HG03159 (cell line): ENCODE results near the gene C10orf71.

Experiments
- ATAC-seq: cut with Tn5 transposase; IDR thresholded peaks from one replicate; pipeline ENCODE4 v1.9.1; 2021; ENCODE audit warnings: mild to moderate bottlenecking, moderate library complexity; ENCODE audit not compliant: unreplicated experiment

The C10orf71 gene

GRCh38 chr10:49359349-49360270 lies 60.6 kb downstream of the C10orf71 start:
- no peak for ATAC-seq

DNA sequence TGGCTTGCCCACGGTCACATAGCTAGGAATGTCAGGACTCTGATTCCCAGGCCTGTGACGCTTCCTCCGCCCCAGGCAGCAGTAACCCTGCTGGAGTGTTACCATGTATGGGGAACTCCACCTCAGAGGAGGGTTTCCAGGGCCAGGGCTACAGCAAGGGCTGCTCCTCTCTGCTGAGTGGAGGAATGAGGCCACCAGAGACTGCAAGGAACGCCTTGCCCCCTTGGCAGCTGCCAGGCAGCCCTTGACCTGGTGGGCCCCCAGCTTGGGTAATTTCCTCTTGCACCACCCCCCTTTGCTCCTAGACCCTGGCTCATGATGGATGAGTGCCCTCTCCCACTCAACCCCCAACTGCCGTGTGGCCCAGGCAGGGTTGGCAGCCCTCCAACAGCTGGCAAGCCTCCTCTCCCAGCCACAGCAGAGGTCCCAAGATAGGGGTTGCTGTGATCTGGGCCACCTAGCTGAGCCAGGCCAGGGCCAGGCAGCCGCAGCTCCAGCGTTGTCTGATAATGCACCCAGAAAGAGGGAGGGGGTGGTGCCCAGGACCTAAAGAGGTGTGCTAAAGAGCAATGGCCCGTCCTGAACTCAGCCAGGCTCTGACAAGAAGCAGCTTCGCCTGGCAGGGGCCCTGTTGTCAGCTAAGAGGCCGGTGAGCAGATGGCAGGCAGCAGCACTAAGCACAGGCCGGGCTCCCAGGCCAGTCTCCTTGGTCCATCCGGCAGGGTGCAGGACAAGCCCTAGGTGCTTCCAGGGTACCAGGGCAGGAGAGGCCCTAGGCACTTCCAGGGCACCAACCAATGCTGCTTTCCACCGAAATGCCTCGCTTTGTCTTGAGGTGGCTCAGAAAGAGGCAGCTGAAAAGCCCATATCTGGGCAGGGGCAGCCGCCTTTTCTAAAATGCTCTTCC lies 61.6 kb downstream of the C10orf71 start:
- ATAC-seq, result no peak

DNA sequence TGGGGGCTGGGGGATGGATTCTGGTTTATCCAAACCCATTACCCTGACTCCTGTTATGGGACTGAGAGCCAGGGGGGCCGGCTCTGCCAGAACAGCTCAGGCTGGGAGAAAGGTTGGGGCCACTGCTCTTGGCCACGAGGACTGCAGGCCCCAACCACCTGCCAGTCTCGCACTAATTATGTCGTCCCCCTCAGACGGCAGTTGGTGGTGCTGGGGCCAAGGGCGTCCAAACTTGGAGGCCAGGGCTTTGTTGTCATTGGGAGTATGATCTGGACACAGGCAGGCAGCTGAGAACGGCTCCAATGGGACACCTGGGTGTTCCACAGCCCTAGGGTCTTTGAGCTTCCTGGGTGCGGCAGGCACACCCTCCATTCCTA lies 62.2 kb downstream of the C10orf71 start:
- no peak for ATAC-seq

DNA sequence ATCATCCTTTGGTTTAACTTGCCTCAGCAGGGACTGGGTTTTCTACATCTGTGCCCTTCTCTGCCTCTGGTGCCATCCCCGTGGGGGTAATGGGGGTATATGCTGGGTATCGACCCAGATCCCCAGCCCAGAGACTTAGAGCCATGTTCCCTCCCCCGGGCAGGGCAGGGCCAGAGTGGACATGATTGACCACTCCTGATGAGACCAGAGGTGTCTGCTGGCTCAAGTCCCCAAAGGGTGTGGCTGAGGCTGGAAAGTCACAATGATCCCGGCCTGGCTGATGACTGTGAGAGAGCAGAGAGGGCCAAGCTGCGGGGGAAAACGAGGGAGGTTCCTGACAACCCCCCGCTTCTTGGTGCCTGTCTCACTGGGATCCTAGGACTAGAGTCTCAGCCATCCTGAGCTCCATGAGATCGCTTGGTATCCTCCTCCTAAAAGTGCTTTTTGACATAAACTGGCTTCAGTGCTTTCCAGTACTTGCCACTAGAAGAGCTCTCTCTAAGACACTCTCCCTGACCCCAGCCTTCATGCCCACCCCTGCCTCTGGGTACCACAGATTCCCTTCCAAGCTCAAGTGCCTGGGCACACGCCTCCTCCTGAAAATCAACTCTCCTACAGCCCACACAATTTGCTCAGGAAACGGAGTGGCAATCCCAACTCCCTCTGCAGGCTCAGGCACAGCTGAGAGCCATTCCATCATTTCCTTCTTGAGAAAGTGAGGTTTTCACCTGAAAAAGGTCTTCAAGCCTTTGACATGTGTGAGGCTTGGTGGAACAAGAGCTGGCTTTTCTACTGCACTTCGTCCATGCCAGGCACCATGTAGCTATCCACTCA lies 63.0 kb downstream of the C10orf71 start:
- ATAC-seq, result no peak

- peak; percentile 91 for ATAC-seq
These were observed 63.8 kb downstream of the C10orf71 start for GRCh38 chr10:49362596-49363260.

DNA sequence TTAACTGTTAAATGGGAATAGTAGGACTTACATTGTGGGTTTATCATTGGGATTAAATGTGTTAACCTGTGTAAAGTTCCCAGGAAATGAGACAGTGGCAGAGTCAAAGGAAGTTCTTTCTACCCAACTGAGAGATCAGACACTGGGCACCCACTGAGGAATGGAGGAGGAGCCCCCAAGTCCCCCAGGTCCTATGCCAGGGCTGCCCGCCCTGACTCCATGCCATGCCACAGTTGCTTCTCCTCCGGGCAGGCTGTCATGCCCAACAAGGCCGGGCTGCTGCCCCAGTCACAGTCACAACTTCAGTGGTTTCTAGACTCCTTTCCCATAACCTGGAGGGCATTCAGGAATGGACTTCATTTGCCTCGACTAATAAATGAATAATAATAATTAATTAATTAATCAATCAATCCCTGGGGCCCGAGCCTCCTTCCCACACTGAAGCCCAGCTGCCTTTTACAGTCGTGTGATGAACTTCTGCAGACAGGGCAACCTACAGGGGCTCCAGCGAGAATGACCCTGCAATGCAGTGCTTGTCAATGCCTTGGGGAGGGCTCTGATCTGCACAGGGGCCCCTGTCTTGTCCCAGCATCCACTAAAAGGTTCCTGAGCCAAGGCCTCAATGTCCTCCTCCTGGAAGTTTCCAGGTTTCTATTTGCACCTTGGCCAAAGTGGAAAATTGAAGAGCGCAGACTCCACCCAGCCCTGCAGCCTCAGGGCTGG lies 64.5 kb downstream of the C10orf71 start:
- no peak for ATAC-seq

- no peak for ATAC-seq
These were observed 65.1 kb downstream of the C10orf71 start for GRCh38 chr10:49364051-49364450.

GRCh38 chr10:49364747-49365146 lies 65.8 kb downstream of the C10orf71 start:
- ATAC-seq, result no peak

- no peak for ATAC-seq
These were observed 66.3 kb downstream of the C10orf71 start for GRCh38 chr10:49365275-49365674.

GRCh38 chr10:49365675-49366415 lies 66.9 kb downstream of the C10orf71 start:
- no peak for ATAC-seq

- ATAC-seq, result no peak
These were observed 67.5 kb downstream of the C10orf71 start for GRCh38 chr10:49366460-49366859.

GRCh38 chr10:49367600-49367999 lies 68.6 kb downstream of the C10orf71 start:
- ATAC-seq, result no peak

DNA sequence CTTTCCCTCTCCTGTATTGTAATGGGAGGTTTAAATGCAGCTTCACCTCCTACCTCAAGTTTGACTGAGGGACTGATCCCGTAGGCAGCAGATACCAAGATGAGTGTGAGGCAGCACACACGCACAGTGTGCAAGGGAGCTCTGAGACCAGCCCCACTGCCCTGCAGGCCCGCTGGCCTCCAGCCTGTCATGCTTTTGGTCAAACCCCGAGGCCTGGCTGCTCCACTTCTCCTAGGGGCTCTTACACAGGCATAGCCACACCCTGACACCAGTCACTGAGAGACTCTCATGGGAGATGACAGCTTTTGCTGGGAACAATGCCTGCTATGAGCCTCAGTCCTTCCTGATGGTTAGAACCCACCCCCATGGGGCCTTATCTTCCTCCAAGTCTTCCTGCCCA lies 69.3 kb downstream of the C10orf71 start:
- no peak for ATAC-seq

GRCh38 chr10:49369216-49370162 lies 70.5 kb downstream of the C10orf71 start:
- ATAC-seq, result no peak

- ATAC-seq, result no peak
These were observed 71.5 kb downstream of the C10orf71 start for GRCh38 chr10:49370326-49371100.

- ATAC-seq, result no peak
These were observed 73.0 kb downstream of the C10orf71 start for GRCh38 chr10:49371967-49372366.

DNA sequence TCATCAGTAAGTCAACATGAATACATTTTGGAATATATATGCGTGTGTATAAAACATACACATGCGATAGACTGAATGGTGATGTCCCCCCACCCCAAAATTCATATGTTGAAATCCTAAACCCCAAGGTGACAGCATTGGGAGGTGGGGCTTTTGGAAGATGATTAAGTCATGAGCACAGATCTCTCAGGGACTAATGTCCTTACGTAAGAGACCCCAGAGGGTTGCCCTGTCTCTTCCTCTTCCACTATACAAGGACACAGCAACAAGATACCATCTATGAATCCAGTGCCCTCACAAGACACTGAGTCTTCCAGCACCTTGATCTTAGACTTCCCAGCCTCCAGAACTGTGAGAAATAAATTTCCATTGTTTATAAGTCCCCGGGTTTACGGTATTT lies 74.4 kb downstream of the C10orf71 start:
- no peak for ATAC-seq
